GM12865 (cell line): ENCODE data around the gene AZGP1.
A peak's percentile ranks its signal among the peaks of the same experiment; 100 is the strongest.
"Not testable (repeated sequence)": the region's sequence is repeated elsewhere in the genome, so short reads cannot be mapped to it uniquely, and the experiment has no call there.

Experiments used
- DNase-seq: peaks from one replicate; pipeline ENCODE4 v3.0.0; 2010; ENCODE audit warnings: low read depth
- H3K4me3 ChIP-seq: 2 replicates; pipeline ENCODE4 v1.5.1; 2011; ENCODE audit warnings: mild to moderate bottlenecking, low read depth, low read length, control low read depth
- TF ChIP-seq, protein P1 (sequence below): IDR thresholded peaks from 2 replicates; pipeline ENCODE4 v1.5.1; 2011; ENCODE audit warnings: low read length, control low read depth, low read depth, inconsistent platforms; ENCODE audit not compliant: insufficient read depth; ENCODE audit errors: missing control alignments

AZGP1 gene

GRCh38 chr7:99947608-99948007 lies 28.2 kb downstream of the AZGP1 start:
- no peak overlapping the region for H3K4me3 ChIP-seq
- TF ChIP-seq, protein P1, sequence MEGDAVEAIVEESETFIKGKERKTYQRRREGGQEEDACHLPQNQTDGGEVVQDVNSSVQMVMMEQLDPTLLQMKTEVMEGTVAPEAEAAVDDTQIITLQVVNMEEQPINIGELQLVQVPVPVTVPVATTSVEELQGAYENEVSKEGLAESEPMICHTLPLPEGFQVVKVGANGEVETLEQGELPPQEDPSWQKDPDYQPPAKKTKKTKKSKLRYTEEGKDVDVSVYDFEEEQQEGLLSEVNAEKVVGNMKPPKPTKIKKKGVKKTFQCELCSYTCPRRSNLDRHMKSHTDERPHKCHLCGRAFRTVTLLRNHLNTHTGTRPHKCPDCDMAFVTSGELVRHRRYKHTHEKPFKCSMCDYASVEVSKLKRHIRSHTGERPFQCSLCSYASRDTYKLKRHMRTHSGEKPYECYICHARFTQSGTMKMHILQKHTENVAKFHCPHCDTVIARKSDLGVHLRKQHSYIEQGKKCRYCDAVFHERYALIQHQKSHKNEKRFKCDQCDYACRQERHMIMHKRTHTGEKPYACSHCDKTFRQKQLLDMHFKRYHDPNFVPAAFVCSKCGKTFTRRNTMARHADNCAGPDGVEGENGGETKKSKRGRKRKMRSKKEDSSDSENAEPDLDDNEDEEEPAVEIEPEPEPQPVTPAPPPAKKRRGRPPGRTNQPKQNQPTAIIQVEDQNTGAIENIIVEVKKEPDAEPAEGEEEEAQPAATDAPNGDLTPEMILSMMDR, result no peak
- no peak for DNase-seq

GRCh38 chr7:99944497-99945070 lies 31.2 kb downstream of the AZGP1 start:
- DNase-seq, result no peak
- TF ChIP-seq, protein P1, result no peak
- no peak overlapping the region for H3K4me3 ChIP-seq

DNA sequence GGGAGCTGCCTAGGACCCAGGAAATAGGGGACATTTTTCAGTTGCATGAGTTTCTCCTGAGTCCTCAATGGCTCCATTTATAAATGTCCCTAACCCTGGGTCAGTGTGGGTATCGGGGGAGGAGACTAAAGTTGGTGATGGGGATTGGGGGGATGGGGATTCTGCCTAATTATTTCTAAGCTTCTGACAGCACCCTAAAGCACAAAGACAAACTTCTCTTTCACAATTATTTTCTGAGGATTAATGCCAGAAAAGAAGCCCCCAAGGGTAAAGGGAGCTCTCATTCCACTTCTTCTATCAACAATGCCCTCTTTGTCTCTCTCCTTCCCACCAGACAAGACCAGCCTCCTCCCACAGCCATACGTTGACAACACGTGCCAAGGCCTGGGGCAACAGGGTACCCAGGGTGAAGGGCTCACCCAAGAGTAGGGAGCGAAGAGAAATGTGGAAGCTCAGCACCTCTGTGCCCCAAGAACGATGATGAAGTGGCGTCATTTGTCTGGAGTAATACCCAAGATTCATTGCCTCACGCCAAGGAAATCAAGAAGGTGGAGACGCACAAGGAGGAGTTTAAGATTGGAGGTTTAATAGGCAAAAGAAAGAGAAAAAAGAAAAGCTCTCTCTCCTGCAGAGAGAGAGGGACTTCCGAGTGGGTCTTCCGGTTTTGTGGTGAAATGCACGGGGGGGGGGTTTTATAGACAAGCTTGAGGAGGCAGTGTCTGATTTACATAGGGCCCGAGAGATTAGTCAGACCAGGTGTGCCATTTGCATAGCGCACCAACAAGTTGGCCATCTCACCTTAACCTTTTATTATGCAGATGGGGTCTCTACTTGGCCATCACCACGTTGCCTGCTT lies 32.0 kb downstream of the AZGP1 start:
- DNase-seq, result no peak
- TF ChIP-seq, protein P1, result no peak
- H3K4me3 ChIP-seq, result no peak overlapping the region

DNA sequence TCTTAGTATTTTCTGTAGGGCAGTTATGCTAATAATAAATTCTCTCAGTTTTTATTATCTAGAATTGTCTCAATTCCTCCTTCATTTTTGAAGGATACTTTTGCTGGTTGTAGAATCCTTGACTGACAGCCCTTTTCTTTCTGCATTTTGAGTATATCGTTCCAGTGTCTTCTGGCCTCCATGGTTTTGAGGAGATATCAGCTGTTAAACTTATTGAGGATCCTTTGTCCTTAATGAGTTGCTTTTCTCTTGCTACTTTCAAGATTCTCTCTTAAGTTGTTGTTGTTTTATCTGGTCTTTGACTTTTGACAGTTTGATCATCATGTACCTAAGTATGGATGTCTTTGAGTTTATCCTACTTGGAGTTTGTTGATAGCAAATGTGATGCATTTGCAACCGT lies 37.5 kb downstream of the AZGP1 start:
- no peak overlapping the region for H3K4me3 ChIP-seq
- TF ChIP-seq, protein P1, result no peak
- DNase-seq, result no peak

- peak; percentile 27 for DNase-seq
- not testable (repeated sequence) for H3K4me3 ChIP-seq
Observed at GRCh38 chr7:99935009-99935408, 40.8 kb downstream of the AZGP1 start.

DNA sequence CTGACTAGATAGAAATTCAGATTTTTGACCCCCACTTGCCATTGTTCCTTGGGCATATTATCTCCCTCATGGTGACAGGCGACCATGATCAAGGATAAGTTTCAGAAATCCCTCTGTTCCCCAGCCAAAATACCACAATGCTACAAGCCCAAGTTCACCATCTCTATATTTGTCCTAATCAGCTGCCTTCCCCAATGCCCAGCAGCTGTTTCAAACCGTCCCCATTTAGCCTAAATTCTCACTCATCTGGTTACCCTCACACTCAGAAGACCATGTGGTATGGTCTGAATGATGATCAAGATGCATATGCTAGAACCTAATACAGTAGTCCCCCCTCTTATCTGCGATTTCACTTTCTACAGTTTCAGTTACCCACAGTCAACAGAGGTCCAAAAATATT lies 45.5 kb downstream of the AZGP1 start:
- TF ChIP-seq, protein P1, result no peak
- DNase-seq, result no peak
- no peak overlapping the region for H3K4me3 ChIP-seq

GRCh38 chr7:99929730-99930053 lies 46.1 kb downstream of the AZGP1 start:
- H3K4me3 ChIP-seq, result no peak overlapping the region
- TF ChIP-seq, protein P1, result no peak
- DNase-seq, result no peak
